IMR-90 (cell line): Measurements from ENCODE around the gene CXCL3. TPM values are rescaled to one million over a fixed set of nuclear protein-coding genes. Genes with fewer than 3 reads are reported as not detected.

Experiments used
- ATAC-seq: fragments of 200-7000 bp; cut with Tn5 transposase; 2 replicates; pipeline ENCODE4 v1.9.1; 2020; ENCODE audit warnings: low read depth, mild to moderate bottlenecking, moderate library complexity
- BruUV-seq: library from RNA; stranded (reverse); fragments of 400-500 nt; replicated peaks from 2 replicates; lab custom pipeline; 2021; lab: Mats Ljungman, UMichigan
- CTCF ChIA-PET: fragments of 300-600 bp; formaldehyde crosslinking; extraction: SDS; loops from one replicate; lab custom pipeline; 2021; ENCODE audit warnings: antibody characterized with exemption; lab: Yijun Ruan, JAX
- POLR2A ChIA-PET: fragments of 300-600 bp; sonication (Branson Sonifier 250); formaldehyde crosslinking; loops from one replicate; lab custom pipeline; 2022; ENCODE audit warnings: antibody characterized with exemption; ENCODE audit not compliant: unreplicated experiment; lab: Charles Lee
- DNase-seq: peaks from one replicate; pipeline ENCODE4 v3.0.0; 2013
- H2AFZ ChIP-seq: replicated peaks from 2 replicates; pipeline ENCODE3; 2013; ENCODE audit warnings: low read length, mild to moderate bottlenecking; ENCODE audit not compliant: poor library complexity
- H2AK5ac ChIP-seq: 2 replicates; pipeline ENCODE4 v1.6.1; 2013; ENCODE audit warnings: low read depth, low read length, inconsistent platforms
- H2AK9ac ChIP-seq: replicated peaks from 2 replicates; pipeline ENCODE3; 2013; ENCODE audit warnings: mild to moderate bottlenecking, low read depth, low read length, moderate library complexity; ENCODE audit not compliant: poor library complexity
- H2BK120ac ChIP-seq: 2 replicates; pipeline ENCODE4 v1.6.1; 2013; ENCODE audit warnings: low read depth, low read length, inconsistent platforms
- H2BK15ac ChIP-seq: 3 replicates; pipeline ENCODE4 v1.6.1; 2013; ENCODE audit warnings: low read depth, low read length, inconsistent platforms
- H2BK20ac ChIP-seq: 2 replicates; pipeline ENCODE4 v1.6.1; 2013; ENCODE audit warnings: low read depth, mild to moderate bottlenecking, inconsistent platforms, low read length, moderate library complexity
- H2BK5ac ChIP-seq: 2 replicates; pipeline ENCODE4 v1.6.1; 2013; ENCODE audit warnings: mild to moderate bottlenecking, low read depth, low read length, inconsistent platforms; ENCODE audit not compliant: poor library complexity, severe bottlenecking
- H3K14ac ChIP-seq: replicated peaks from 2 replicates; pipeline ENCODE4 v1.6.1; 2013; ENCODE audit warnings: low read depth, low read length, inconsistent platforms
- H3K18ac ChIP-seq: 2 replicates; pipeline ENCODE4 v1.6.1; 2013; ENCODE audit warnings: low read depth, low read length, control low read depth
- H3K23ac ChIP-seq: 2 replicates; pipeline ENCODE4 v1.6.1; 2013; ENCODE audit warnings: low read depth, low read length, inconsistent platforms
- H3K27ac ChIP-seq: 2 replicates; pipeline ENCODE4 v1.5.1; 2013; ENCODE audit warnings: mild to moderate bottlenecking, control low read depth, low read length; ENCODE audit not compliant: insufficient read depth
- H3K27me3 ChIP-seq: 2 replicates; pipeline ENCODE4 v1.6.1; 2013; ENCODE audit warnings: low read length; ENCODE audit not compliant: control insufficient read depth, insufficient read depth
- H3K36me3 ChIP-seq: 2 replicates; pipeline ENCODE4 v1.6.1; 2013; ENCODE audit warnings: low read length, mixed read lengths; ENCODE audit not compliant: control insufficient read depth, insufficient read depth
- H3K4ac ChIP-seq: 2 replicates; pipeline ENCODE4 v1.6.1; 2013; ENCODE audit warnings: low read depth, low read length, inconsistent platforms
- H3K4me1 ChIP-seq: 2 replicates; pipeline ENCODE4 v1.6.1; 2013; ENCODE audit warnings: low read length, mixed read lengths; ENCODE audit not compliant: control insufficient read depth, insufficient read depth
- H3K4me2 ChIP-seq: 2 replicates; pipeline ENCODE4 v1.6.1; 2013; ENCODE audit warnings: low read depth, mild to moderate bottlenecking, control low read depth, low read length, moderate library complexity
- H3K4me3 ChIP-seq: 2 replicates; pipeline ENCODE4 v1.5.1; 2013; ENCODE audit warnings: low read depth, mild to moderate bottlenecking, control low read depth, low read length, moderate library complexity; ENCODE audit not compliant: insufficient read depth
- H3K56ac ChIP-seq: 2 replicates; pipeline ENCODE4 v1.6.1; 2013; ENCODE audit warnings: low read length, inconsistent platforms; ENCODE audit not compliant: insufficient read depth; ENCODE audit errors: extremely low read depth
- H3K79me1 ChIP-seq, 2 experiments: 2 replicates each; pipeline ENCODE4 v1.6.1; 2013; ENCODE audit warnings: low read length in 2 of 2, inconsistent platforms in 1 of 2, low read depth in 1 of 2
- H3K9ac ChIP-seq: 2 replicates; pipeline ENCODE4 v1.6.1; 2013; ENCODE audit warnings: low read depth, low read length, control low read depth
- H3K9me1 ChIP-seq: 2 replicates; pipeline ENCODE4 v1.6.1; 2013; ENCODE audit warnings: low read length, inconsistent platforms; ENCODE audit not compliant: insufficient read depth
- H3K9me3 ChIP-seq: 2 replicates; pipeline ENCODE4 v1.6.1; 2013; ENCODE audit warnings: low read length; ENCODE audit not compliant: control insufficient read depth, insufficient read depth
- H4K20me1 ChIP-seq: 2 replicates; pipeline ENCODE4 v1.6.1; 2013; ENCODE audit warnings: low read length, inconsistent platforms; ENCODE audit not compliant: insufficient read depth
- H4K5ac ChIP-seq: 2 replicates; pipeline ENCODE4 v1.6.1; 2013; ENCODE audit warnings: mild to moderate bottlenecking, low read depth, low read length, control low read depth
- H4K8ac ChIP-seq, 2 experiments: 2 replicates each; pipeline ENCODE4 v1.6.1; 2013; ENCODE audit warnings: low read depth in 2 of 2, low read length in 2 of 2, control low read depth in 1 of 2, inconsistent platforms in 1 of 2
- H4K91ac ChIP-seq: 2 replicates; pipeline ENCODE4 v1.6.1; 2013; ENCODE audit warnings: low read depth, low read length, inconsistent platforms; ENCODE audit not compliant: insufficient read depth
- BHLHE40 ChIP-seq: fragments of 150-350 bp; IDR thresholded peaks from 2 replicates; pipeline ENCODE4 v1.6.1; 2016; ENCODE audit warnings: mild to moderate bottlenecking, low read depth, low read length
- CEBPB ChIP-seq: IDR thresholded peaks from 2 replicates; pipeline ENCODE4 v1.6.1; 2012; ENCODE audit warnings: low read depth, low read length, improper control_type of control experiment
- CHD1 ChIP-seq: IDR thresholded peaks from 2 replicates; pipeline ENCODE4 v1.6.1; 2012; ENCODE audit warnings: low read depth, low read length, improper control_type of control experiment
- CTCF ChIP-seq: conservative IDR thresholded peaks from 2 replicates; pipeline ENCODE4 v1.5.1; 2012; ENCODE audit warnings: mild to moderate bottlenecking, low read depth, low read length, improper control_type of control experiment
- ELK1 ChIP-seq: fragments of 150-350 bp; IDR thresholded peaks from 2 replicates; pipeline ENCODE4 v1.6.1; 2016; ENCODE audit warnings: low read depth, mild to moderate bottlenecking, low read length, moderate library complexity, borderline replicate concordance
- FOS ChIP-seq: fragments of 150-350 bp; IDR thresholded peaks from 2 replicates; pipeline ENCODE4 v1.6.1; 2016; ENCODE audit warnings: low read depth, low read length
- MAZ ChIP-seq: IDR thresholded peaks from 2 replicates; pipeline ENCODE4 v1.6.1; 2012; ENCODE audit warnings: low read depth, mild to moderate bottlenecking, low read length, improper control_type of control experiment, moderate library complexity, borderline replicate concordance
- MXI1 ChIP-seq: IDR thresholded peaks from 2 replicates; pipeline ENCODE4 v1.6.1; 2012; ENCODE audit warnings: low read depth, mild to moderate bottlenecking, low read length, moderate library complexity, borderline replicate concordance
- POLR2A ChIP-seq: IDR thresholded peaks from 2 replicates; pipeline ENCODE4 v1.6.1; 2012; ENCODE audit warnings: mild to moderate bottlenecking, low read depth, low read length
- RAD21 ChIP-seq: IDR thresholded peaks from 2 replicates; pipeline ENCODE4 v1.6.1; 2012; ENCODE audit warnings: low read length, improper control_type of control experiment
- RCOR1 ChIP-seq: IDR thresholded peaks from 2 replicates; pipeline ENCODE4 v1.6.1; 2012; ENCODE audit warnings: mild to moderate bottlenecking, low read length, improper control_type of control experiment; ENCODE audit not compliant: insufficient replicate concordance
- SMC3 ChIP-seq: fragments of 150-350 bp; IDR thresholded peaks from 2 replicates; pipeline ENCODE4 v1.6.1; 2016; ENCODE audit warnings: low read depth, mild to moderate bottlenecking, antibody characterized with exemption, low read length, moderate library complexity
- dilution Hi-C: fragments of 300-500 bp; cut with HindIII; formaldehyde crosslinking; loops from one replicate; pipeline ENCODE4 v1.14.3; 2018; ENCODE audit warnings: low sequenced_read_pairs; ENCODE audit not compliant: unreplicated experiment
- in situ Hi-C: fragments of 300-500 bp; cut with MboI; formaldehyde crosslinking; loops from 3 replicates; pipeline ENCODE4 v1.14.3; 2019; ENCODE audit warnings: low sequenced_read_pairs, inconsistent platforms, mixed read lengths
- intact Hi-C: fragments of 100-400 bp; cut with micrococcal nuclease; formaldehyde crosslinking; loops from 2 replicates; pipeline ENCODE4 v1.10.0; 2022
- polyA plus RNA-seq, 3 experiments: library from polyadenylated mRNA; depleted of rRNA; stranded (reverse); fragments of >200 nt; gene quantifications; 2 replicates each; pipeline ENCODE4 v1.2.3, GENCODE V29; 2012; ENCODE audit warnings: low replicate concordance in 1 of 3
- total RNA-seq: library from RNA; depleted of rRNA; stranded (reverse); fragments of >200 nt; gene quantifications from 2 replicates; pipeline ENCODE4 v1.2.3, GENCODE V29; 2012

Gene CXCL3
- total and polyA plus RNA-seq, 2 of the 4 experiments (the other 2 are of a cell fraction): 0.18 to 0.74 TPM

GRCh38 chr4:74062953-74063352, 24.5 kb upstream of the CXCL3 start:
- H3K18ac ChIP-seq: no peak overlapping the region
- H3K56ac ChIP-seq: no peak overlapping the region
- no peaks in the 10 kb centered on the region for H3K79me1 ChIP-seq
- no peak overlapping the region for H2BK20ac ChIP-seq
- TF ChIP-seq CEBPB (no peak), MXI1 (no peak), FOS (no peak), CTCF (no peak), SMC3 (no peak), RAD21 (no peak), ELK1 (no peak), CHD1 (no peak), POLR2A (no peak), MAZ (no peak), BHLHE40 (no peak), RCOR1 (no peak)
- no peak overlapping the region for H3K14ac ChIP-seq
- H2BK5ac ChIP-seq: no peak overlapping the region
- H2AK5ac ChIP-seq: no peak overlapping the region
- ATAC-seq (no peak), DNase-seq (no peak)
- H3K4me1 ChIP-seq: no peaks in the 10 kb centered on the region
- 0 out of 2 replicates have a peak, but pooled peaks cover 2% of the 10 kb centered on the region for H3K9me3 ChIP-seq
- H4K20me1 ChIP-seq: no peaks in the 10 kb centered on the region
- H3K27ac ChIP-seq: no peak overlapping the region
- no peak overlapping the region for H3K4ac ChIP-seq
- dilution Hi-C loops (no loop called here), intact Hi-C loops (no loop called here), in situ Hi-C loops (no loop called here)
- H3K9me1 ChIP-seq: no peaks in the 10 kb centered on the region
- H2BK15ac ChIP-seq: no peak overlapping the region
- H3K27me3 ChIP-seq: no peaks in the 10 kb centered on the region
- H3K4me2 ChIP-seq: no peak overlapping the region
- no peak overlapping the region for H4K91ac ChIP-seq
- no peak overlapping the region for H3K4me3 ChIP-seq
- no peak overlapping the region for H4K8ac ChIP-seq
- ChIA-PET POLR2A (no interaction called here), CTCF (no interaction called here)
- no TSS peak for BruUV-seq
- no peak overlapping the region for H2AK9ac ChIP-seq
- H4K5ac ChIP-seq: no peak overlapping the region
- H3K9ac ChIP-seq: no peak overlapping the region
- H3K36me3 ChIP-seq: no peaks in the 10 kb centered on the region
- no peak overlapping the region for H3K23ac ChIP-seq
- no peak overlapping the region for H2AFZ ChIP-seq
- H2BK120ac ChIP-seq: no peak overlapping the region
